Stimulated activated CD4-positive, alpha-beta T cell treated with anti-CD3 and anti-CD28 coated beads, Interleukin-2, amount 100 ng/mL, for 24 hours (primary cell): ENCODE measurements around the gene JMJD4.

Experiments used
- DNase-seq, 2 donors: peaks; one replicate each; pipeline ENCODE4 v3.0.0-alpha.2; 2020

Gene JMJD4

DNA sequence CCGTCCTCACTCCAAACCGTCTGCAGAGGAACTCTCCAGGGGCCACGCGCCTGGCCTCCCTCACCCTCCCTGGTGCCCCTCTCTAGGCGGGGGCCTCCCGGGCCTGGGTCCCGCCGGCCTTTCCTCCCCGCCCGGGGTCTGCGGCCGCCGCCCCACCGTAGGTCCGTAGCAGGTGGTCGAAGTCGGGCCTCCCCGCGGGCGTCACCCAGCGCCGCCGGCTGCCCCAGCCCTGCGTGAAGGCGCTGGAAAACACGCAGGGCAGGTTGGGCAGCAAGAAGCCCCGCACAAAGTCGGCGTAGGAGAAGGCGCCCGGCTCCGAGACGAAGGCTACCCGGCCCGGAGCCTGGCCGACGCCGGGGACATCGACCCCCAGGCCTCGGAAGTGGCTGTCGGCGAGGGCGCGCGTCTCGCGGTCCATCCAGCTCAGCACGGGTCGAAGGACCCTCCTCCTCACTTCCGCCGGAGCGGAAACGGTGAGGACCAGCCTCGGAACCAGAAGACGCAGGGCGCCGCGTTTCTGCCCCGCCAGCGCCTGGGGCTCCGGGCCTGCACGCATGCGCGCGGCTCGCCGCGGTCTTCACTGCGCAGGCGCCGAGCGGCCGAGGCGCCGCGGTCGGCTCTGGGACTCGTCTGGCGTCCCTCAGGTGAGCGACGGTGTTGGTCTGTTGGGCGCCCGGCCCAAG lies at the start of gene JMJD4, which contains the start of gene SNAP47:
Gene JMJD4, minus strand, starts transcription at position 447 of the 683 bp plus-strand sequence. Its CDS starts 29 bp downstream, at position 418.
Gene SNAP47, plus strand, starts transcription at position 580 of the 683 bp plus-strand sequence. CDS start 12,302 bp downstream, outside the sequence.
- peak; percentile 91 to 93 for DNase-seq

GRCh38 chr1:227782226-227782625 lies 47.1 kb upstream of the JMJD4 start:
- DNase-seq, result peak in 1 of 2 donors; percentile 6

GRCh38 chr1:227781314-227781930 lies 46.3 kb upstream of the JMJD4 start:
- DNase-seq, result peak in 1 of 2 donors; percentile 9

DNA sequence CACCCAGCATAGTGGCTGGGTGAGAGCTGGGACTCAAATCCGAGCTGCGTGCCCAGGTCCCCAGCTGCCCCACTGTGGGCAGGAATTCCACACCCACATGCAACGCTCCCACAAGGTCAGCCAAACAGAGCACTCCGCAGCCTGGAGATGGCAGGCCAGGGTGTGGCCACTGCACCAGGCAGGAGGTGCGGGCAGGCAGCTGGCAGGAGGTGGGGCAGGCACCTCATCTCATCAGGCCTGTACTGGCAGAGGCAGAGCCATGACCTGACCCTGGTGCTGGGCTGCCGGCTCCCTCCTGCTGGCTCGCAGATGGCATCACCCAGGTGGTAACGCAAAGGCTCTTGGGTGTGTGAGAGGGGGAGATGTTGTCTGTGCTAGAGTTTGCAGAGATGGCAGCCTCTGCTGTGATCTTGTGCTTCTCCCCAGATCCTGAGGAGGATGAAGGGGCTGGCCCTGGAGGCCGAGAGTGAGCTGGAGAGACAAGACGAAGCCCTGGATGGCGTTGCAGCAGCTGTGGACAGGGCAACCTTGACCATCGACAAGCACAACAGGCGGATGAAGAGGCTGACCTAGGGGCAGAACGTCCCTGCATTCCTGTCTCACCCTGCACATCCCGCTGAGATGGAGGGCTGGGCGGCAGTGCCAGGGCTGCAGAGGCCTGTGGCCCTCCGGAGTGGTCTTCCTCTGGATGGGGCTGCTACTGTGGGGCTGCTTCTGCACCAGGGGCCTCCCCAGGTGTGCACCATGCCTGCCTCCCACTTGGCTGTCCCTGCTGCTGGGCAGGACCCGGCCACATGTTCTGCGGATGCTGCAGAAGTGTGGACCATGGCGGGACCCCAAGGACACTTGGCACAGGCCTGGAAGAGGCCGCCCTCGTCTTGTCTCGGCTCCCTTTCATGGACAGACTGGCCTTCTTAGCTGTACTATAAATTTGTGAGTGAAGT lies 45.3 kb upstream of the JMJD4 start:
- peak in 1 of 2 donors; percentile 9 for DNase-seq

- no peak for DNase-seq
Measured at GRCh38 chr1:227779685-227780084, 44.6 kb upstream of the JMJD4 start.

- no peak for DNase-seq
Measured at GRCh38 chr1:227779021-227779441, 43.9 kb upstream of the JMJD4 start.

- no peak for DNase-seq
Measured at GRCh38 chr1:227778401-227778947, 43.4 kb upstream of the JMJD4 start.

DNA sequence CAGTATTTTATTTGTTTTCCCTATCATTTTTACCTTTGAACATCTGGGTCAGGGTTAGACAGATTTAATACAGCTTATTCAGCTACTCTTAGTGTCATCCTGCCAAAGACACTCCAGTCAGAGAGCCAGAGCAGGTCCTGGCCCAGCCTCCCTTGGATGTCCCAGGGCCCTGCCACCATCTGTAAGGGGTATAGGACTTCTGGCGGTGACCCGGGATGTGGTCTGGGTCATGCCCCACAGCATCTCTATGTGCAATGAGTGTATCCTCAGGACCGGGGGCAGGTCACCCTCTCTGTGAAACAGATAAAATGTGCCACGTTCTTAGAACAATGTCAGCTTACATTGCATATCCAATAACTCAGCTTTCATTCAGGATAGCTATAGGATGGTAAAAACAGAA lies 42.5 kb upstream of the JMJD4 start:
- no peak for DNase-seq

- DNase-seq, result no peak
Measured at GRCh38 chr1:227777156-227777555, 42.1 kb upstream of the JMJD4 start.

GRCh38 chr1:227776331-227776771 lies 41.2 kb upstream of the JMJD4 start:
- DNase-seq, result no peak

DNA sequence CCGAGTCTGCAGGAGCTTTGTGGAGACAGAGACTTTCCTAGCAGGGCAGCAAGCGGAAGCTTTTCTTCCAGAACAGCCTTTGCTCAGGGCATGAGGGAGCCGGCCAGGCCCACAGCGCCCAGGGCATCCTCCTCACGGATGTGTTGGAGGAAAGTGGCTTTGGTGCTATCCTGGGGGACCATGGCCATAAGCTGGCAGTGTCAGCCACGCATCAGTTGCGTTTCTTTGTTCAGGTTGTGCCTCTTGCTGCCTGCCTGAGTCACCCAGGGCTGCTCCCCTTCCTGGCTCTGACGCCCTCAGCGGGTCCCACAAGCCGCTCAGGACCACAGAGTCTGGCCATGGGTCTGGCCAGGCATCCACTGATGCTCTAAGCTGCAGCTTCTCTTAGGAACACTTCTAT lies 40.7 kb upstream of the JMJD4 start:
- no peak for DNase-seq

- DNase-seq, result no peak
Measured at GRCh38 chr1:227774821-227775661, 39.9 kb upstream of the JMJD4 start.

- DNase-seq, result no peak
Measured at GRCh38 chr1:227774051-227774731, 39.1 kb upstream of the JMJD4 start.

DNA sequence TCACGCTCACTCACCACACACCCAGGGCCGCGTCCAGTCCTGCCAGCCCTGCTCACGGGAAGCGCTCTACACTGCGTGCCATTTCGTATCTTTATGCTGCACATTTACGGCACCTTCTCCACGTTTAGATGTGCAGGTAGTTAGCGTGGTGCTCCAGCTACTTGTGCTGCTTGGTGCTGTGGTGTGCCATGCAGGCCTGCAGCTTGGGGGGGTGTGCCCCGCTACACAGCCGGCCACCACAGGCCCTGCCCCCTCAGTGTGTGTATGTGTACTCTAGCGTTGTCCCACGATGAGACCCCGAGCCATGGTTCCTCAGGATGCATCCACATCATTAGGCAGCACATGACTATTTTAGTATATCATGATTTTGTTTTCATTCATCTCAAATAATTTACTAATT lies 38.5 kb upstream of the JMJD4 start:
- no peak for DNase-seq

GRCh38 chr1:227771771-227772170 lies 36.7 kb upstream of the JMJD4 start:
- no peak for DNase-seq

DNA sequence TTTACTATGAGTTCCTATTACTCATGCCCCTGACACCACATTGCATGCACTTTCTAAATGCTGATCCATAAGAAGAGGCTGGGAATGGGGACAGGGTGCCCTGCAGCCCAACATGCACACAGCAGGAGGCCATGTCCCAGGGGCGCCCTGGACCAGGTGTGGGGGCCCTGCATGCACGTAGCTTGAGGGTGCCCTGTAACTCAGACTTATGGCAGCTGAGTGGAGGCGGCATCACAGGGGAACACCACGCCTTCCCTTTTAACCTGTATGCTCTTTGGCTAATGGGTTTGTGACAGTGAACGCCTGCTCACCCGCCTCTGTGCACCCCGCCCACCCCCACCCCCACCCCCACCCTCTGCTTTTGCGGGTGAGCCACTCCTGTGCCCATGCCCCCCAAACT lies 36.2 kb upstream of the JMJD4 start:
- DNase-seq, result no peak

DNA sequence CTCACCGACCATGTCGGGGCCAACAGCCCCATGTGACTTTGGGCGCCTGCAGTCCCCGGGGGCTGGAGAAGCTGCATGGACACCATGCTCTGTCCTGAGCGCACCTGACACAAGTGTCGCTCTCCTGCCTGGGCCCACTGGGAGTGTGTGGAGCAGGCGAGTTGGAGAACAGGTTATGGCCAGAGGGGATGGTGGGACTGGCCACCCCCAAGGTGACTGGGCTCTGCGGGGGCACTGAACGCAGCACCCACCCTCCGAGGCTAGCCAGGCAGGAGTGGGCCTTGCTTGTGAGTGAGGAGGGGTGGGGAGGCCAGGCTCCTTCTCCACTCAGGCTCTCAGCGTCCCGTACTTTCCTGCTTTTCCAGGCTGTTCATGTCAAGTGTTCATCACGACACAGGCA lies 35.7 kb upstream of the JMJD4 start:
- DNase-seq, result no peak

GRCh38 chr1:227769936-227770494 lies 34.9 kb upstream of the JMJD4 start:
- no peak for DNase-seq

GRCh38 chr1:227769047-227769935 lies 34.2 kb upstream of the JMJD4 start:
- no peak for DNase-seq

DNA sequence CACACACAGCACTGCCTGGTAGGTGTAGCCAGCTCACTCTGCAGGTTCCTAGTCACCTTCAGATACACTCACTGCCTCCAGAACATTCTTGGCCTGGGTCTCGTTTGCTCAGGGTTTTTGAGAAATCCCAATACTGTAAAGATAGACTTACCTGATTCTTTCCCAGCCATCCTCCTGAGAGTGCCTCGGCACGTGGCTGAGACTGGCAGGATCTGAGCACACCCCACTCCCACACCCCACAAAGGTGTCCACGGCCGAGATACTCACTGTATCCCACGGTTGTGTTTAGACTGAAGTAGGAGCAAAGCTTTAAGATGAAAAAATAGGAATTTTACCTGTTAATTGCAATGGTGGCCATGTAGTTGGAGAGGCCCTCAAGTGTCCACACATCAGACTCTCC lies 33.5 kb upstream of the JMJD4 start:
- DNase-seq, result no peak
